ENCODE data around the gene ALX4.

ALX4 gene

DNA sequence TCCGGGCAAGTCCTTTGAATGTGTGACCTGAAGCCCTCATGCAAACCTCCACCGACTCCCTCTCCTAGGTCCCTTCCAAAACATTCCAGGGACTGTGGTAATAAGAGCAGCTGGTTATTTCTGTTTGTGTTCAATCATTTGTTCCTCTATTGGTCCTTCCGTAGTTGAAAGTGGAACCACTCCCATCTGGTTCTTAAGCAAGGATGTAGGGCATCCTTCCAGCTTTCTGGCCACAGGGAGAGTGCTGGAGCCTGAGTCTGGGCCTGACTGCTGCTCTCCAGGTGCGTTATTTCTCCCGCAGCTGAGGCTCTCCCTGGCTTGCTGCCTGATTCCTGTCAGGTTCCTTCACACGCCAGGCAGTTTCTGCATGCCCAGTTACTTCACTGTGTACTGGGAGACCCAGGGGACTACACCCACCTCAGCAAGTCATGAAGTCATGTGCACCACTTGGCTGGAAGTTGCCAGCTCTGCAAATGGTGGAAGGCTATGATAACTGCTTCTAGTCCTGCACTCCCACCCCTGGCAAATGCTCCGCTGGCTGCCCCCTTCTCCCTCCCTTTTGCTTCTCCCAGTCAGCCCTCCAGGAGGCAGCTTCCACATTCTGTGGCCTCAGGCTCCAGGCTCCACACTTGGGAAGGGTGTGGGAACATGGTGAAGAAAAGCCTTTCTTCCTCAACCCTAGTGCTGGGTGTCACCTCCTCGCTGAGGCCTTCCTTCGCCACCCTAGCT is 4.0 kb upstream of the ALX4 start:
- no peak for DNase-seq

DNA sequence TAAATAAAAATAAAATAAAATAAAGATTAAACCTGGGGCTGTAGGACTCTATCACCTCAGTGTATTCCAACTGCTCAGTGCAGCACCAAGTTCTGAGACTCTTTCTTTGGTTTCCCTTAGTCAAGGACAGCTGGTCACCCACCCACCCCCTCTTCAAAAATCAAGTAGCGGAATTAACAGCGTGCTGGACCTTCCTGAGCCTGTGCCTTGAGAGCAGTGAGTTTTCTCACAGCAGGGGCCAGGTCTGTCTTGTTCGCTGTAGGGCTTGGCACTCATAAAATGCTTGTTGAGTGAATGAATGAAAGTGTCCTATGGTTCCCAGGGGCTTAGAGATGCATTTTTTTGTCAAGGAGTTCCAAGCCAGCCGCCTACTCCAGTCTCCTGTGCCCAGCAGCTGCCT is 2.9 kb upstream of the ALX4 start:
- DNase-seq = no peak

- DNase-seq = no peak
Observed at GRCh38 chr11:44311339-44312261, 1.7 kb upstream of the ALX4 start.

DNA sequence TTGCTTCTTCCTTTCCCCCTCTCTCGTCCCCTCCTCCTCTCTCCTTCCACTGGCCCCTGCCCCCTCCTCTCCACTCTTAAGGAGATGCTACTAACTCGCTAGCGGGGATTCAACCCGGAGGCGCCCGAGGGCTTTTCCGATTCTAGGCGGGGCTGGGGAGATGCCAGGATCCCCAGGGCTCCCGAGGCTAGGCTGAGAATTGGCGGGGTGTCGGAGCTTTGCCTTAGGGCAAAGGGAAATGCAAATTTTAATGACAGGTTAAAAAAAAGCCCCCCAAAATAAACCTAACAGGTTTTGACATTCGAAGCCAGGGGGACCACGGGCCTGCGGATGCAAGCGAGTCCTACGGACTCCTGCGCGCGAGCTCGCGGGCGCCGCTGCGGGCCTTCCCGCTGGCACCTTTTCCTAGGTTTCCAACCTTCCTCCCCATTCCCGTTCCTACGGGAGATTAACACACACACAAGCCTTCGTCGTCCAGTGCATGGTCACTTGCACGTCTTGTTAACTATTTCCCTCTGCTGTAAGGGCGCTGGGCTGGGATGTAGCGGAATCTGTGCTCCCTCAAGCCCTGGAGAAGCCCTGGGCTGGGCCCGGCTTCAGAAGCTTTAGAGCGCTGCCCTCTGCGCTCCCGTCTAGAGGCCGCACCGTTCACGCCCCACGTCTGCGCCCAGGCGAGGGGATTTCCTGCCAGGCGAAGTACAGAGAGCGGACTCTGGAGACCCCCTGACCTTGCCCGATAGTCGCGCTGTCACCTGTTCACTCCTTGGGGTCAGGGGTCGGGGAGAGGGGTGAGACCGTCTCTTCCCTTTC is 729 bp upstream of the ALX4 start:
- DNase-seq = no peak

DNA sequence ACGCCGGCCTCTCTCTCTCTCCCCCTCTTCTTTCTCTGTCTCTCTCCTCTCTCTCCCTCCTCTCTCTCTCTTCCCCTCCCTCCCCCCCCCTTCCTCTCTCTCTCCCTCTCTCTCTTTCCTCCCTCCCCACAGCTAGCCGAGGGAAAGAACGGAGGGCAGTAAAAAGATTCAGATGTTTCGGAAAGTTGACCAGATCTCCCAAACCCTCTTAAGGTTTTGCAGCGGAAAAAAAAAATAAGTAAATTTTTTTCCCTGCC is 195 bp upstream of the ALX4 start:
- DNase-seq = no peak

DNA sequence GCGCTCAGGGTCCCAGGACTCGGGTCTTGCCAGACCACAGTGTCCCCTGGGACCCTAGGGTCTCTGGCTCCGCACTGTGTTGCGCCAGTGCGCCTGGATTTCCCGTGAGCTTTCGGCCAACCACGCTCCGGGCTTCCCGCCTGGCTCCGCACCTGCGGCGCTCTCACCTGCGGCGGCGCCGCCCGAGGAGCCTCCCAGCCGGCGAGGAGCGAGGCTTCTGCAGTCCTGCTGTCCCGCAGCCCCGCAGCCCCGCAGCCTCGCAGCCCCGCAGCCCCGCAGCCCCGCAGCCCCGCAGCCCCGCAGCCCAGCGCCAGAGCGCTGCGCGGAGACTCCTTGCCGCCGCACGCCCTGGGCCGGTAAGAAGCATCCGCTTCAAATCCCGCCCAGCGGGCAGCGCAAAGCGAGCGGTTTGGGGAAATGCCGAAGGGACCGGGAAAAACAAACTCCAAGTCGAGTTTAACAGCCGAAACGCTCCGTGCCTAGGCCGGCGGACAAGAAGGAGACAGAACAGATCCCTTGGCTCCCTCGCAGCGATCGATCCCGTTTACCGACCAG is 939 bp downstream of the ALX4 start:
- DNase-seq = no peak

GRCh38 chr11:44308256-44308922 is 1.6 kb downstream of the ALX4 start:
- DNase-seq = no peak

DNA sequence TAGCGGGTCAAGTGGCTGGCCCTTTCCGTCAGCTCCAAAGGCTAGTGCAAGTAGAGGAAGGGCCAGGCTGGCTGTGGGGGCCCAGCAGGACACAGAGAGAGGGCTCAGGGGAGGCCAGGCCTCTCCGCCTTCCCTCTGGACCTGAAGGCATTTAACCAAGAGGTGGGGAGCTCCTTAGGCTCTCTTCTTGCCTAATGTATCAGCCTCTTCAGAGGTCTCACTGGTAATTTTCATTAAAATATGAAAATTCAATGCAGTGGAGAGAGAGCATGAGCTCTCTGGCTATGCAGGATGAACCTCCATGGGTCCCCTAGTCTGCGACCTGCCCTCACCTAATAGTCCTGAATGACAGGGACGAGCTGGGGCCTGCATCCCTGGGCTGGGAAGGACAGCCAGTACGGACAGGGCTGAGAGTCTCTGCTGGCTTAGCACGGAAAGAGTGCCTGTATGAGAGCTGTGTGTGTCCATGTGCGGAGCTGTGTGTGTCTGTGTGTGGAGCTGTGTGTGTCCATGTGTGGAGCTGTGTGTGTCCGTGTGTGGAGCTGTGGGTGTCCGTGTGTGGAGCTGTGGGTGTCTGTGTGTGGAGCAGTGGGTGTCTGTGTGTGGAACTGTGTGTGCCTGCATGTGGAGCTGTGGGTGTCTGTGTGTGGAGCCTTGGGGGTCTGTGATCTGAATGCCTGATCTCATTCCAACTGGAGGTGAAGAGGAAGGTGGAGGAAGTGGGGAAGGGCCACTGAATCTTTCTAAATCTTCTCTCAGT is 2.4 kb downstream of the ALX4 start:
- DNase-seq = no peak

- no peak for DNase-seq
Observed at GRCh38 chr11:44306918-44307244, 3.1 kb downstream of the ALX4 start.

GRCh38 chr11:44306052-44306917 is 3.7 kb downstream of the ALX4 start:
- DNase-seq = no peak

DNA sequence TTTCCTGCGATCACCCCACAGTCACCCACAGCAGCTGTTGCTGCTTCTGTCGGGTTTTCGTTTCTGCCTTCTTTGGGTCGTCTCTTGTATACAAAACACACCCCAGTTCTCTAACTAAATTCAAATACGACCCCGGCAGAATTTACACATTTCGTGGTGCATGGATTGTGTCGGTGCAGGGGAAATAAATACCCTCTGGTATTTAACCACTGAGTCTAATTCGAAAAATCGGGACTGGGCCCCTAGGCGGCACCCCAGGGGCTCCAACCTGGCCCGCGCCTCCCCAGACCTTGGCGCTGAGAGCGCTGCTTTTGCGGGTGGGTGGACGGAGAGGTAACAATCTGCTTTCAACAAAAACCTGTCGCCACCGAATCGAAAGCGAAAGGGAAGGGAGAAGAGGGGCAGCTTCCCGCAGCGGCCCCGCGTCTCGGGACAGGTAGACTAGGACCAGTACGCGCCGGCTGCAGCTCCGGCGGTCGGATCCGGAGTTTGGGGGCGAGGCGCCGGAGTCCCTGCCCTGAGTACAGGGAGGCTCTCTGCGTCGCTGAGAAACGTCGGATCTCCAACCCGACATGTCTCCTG is 4.4 kb downstream of the ALX4 start:
- no peak for DNase-seq

- DNase-seq = no peak
Observed at GRCh38 chr11:44305026-44305469, 4.9 kb downstream of the ALX4 start.

- DNase-seq = no peak
Observed at GRCh38 chr11:44304091-44305025, 5.6 kb downstream of the ALX4 start.

DNA sequence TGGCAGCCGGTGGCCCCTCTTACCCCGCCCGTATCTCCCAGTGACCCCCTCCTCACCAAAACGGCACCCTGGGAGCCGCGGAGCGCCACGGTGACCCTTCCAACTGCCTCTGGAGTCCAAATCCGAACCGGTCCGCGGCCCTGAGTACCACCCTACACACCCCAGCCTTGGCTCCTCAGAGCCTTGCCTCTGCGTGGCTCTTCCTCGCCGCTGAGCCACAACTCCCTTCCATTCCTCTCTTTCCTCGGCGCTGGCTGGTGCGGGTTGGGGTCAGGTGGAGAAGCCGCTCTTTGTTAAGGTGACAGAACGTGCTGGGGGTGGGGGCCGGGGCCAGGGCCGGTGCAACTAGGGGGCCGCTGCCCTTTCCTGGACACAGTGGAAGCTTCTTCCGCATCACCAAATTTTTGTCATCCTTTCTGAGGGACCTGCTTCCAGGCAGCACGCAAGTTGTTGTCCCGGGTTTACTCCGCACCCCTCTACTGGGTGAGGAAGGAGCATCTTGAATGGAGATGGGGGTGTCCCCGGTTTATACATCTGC is 6.5 kb downstream of the ALX4 start:
- DNase-seq = no peak

DNA sequence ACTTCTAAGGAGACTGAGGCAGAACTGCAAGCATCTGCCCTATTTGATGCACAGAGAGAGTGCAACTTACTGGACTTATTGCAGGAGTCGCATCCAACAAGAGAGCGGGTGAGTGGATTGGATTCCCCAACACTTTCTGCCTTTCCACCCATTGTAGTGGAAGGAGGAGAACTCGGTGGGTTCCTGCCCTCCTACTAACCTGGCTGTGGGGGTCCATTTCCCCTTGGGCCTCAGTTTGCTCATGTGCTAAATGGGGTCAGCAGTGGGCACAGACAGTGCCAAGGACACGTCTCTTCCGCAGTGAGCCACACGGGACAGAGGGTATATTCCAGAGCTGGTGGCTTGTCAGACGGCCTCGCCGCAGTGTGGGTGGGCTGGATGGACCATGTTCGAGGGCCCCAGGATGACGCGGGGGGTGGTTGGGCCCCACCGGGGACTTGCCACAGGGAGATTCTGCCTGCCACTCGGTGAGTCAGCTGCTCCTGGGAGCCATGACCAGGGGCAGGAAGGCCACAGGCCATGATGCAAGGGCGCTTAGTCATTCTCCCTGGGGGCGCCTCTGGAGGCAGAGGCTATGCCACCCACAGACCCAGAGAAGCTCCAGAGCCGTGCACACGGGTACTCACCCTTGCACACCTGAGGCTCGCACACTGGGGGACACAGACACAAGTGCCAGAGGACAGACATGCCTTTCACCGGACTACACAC is 8.2 kb downstream of the ALX4 start:
- DNase-seq = no peak

DNA sequence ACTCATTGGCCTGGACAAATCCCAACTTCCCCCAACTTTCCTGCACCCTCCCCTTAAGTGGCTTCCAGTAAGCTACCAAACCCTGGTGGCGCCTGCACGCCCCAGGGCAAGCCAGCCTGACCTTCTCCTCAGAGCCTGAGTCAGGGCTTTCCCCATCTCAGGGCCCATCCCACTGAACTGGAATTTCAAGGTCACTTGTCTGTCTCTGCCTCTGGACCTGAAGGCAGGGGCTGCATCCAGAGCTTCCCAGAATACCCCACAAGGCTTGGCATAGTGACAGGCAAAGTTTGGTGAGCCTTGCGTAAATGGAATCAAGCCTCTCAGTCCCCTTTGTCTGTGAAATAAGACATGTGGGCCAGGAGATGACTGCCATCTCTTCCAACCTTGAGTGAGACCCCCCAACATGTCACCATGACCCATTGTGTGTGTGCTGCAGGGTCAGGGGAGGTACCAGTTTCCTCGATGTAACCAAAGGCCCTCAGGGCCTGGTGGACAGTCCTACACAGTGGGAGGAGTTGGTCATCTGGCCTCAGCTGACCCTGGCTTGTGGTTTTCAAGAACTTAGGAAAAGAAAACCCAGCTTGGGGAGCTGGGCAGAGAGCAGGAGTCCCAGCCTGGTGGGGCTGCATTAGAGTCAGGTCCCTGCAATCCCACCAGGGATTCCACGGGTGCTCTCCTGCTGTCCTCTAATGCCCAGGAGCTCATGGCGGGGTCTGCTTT is 8.9 kb downstream of the ALX4 start:
- DNase-seq = no peak

DNA sequence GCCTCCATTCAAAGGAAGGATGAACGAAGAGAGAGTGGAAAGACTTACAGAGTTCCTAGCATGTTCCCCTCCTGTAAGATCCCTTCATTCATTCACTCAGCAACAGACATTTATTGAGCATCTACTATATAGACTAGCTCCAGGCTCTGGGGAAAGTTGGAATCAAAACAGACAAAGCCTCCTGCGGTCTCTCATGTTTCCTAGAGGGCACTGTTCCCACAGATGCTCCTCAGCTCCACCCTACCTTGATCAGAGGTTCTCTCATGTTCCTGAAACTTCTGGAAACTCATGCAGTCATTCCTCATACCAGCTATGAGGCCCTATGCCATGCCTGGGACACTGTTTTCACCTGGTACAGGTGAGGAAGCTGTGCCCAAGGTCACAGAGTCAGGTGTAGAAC is 11.1 kb downstream of the ALX4 start:
- DNase-seq = no peak

DNA sequence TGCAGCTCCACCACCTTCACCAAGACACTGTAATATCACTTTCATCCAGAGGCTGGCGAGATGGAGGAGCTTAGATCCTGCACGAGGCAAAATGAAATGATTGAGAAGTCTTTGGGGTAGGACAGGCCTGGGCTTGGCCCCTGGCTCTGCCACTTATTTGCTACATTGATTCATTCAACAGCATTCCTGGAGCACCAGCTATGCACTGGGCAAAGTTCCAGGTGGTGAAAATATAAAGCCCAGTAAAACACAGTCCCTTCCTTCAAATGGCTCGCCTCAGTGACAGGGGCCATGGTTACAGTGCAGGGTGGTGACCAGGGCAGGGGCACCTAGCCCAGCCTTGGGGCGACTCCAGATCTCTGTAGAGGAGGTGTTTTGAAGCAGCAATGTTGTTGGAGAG is 19.7 kb downstream of the ALX4 start:
- no peak for DNase-seq

Measured in activated gamma-delta T cell treated with Interleukin-2 at 50 U/mL for 16 hours (primary cell).